Measurements from ENCODE around the gene MAPKAP1. TPM values are rescaled to one million over a fixed set of nuclear protein-coding genes. Genes with fewer than 3 reads are reported as not detected.

The MAPKAP1 gene
- total RNA-seq, 2 experiments from 2014 or later: 66.2 to 78.8 TPM

GRCh38 chr9:125637241-125637640 is 69.8 kb downstream of the MAPKAP1 start:
- no TSS peak for BruUV-seq (replicated peaks)
- no peaks in the 10 kb centered on the region for H3K9me3 ChIP-seq (ENCODE audit: low read length)
- DNase-seq (ENCODE audit: low spot score): no peak
- no peaks in the 10 kb centered on the region; the same call in 1 of the 2 replicates for H3K79me2 ChIP-seq (ENCODE audit: insufficient read depth, low read depth, low read length)
- POLR2A ChIA-PET: no interaction called here
- TF ChIP-seq EZH2phosphoT487 (IDR thresholded peaks at IDR 0.05; ENCODE audit: borderline replicate concordance, low read depth, low read length): no peak
- TF ChIP-seq, protein P1, sequence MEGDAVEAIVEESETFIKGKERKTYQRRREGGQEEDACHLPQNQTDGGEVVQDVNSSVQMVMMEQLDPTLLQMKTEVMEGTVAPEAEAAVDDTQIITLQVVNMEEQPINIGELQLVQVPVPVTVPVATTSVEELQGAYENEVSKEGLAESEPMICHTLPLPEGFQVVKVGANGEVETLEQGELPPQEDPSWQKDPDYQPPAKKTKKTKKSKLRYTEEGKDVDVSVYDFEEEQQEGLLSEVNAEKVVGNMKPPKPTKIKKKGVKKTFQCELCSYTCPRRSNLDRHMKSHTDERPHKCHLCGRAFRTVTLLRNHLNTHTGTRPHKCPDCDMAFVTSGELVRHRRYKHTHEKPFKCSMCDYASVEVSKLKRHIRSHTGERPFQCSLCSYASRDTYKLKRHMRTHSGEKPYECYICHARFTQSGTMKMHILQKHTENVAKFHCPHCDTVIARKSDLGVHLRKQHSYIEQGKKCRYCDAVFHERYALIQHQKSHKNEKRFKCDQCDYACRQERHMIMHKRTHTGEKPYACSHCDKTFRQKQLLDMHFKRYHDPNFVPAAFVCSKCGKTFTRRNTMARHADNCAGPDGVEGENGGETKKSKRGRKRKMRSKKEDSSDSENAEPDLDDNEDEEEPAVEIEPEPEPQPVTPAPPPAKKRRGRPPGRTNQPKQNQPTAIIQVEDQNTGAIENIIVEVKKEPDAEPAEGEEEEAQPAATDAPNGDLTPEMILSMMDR (conservative IDR thresholded peaks at IDR 0.05; ENCODE audit: low read length): no peak
- H3K4me2 ChIP-seq (ENCODE audit: low read length): no peak overlapping the region
- H2AFZ ChIP-seq (ENCODE audit: low read length): no peak overlapping the region
- no peak overlapping the region for H3K4me3 ChIP-seq (ENCODE audit: low read depth, low read length, poor library complexity, severe bottlenecking)
- H3K36me3 ChIP-seq (ENCODE audit: insufficient read depth, low read length): no peaks in the 10 kb centered on the region
- H3K9me2 ChIP-seq (ENCODE audit: insufficient read depth, low read length): no peaks in the 10 kb centered on the region
- peaks cover 33% of the 10 kb centered on the region for H3K4me1 ChIP-seq (ENCODE audit: insufficient read depth, low read length, poor library complexity, severe bottlenecking)
- H4K20me1 ChIP-seq (ENCODE audit: insufficient read depth, low read length): peaks cover 34% of the 10 kb centered on the region
- intact Hi-C loops (cut with micrococcal nuclease; ENCODE audit: unreplicated experiment): no loop called here
- CTCF ChIA-PET (ENCODE audit: unreplicated experiment): no interaction called here
- no peak overlapping the region for H3K27ac ChIP-seq (ENCODE audit: low read depth, low read length, poor library complexity, severe bottlenecking)

DNA sequence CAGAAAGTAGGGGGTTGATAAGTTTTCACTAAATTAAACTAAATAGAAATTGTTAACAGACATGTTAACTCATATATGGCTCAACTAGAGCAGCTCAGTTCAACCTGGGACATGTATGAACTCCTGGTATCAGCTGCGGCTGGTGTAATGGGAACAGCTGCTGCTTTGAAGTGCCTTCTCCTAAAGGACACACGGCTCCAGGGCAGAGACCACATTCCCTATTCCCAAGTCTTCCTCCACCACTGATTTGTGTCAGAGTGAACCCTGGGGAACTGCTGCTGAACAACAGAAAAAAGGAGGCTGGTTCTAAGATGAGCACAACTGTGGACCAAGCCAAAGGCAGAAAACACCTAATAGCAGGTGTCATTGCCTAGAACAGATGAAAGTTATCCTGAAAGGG is 71.1 kb downstream of the MAPKAP1 start:
- Histone ChIP-seq H4K20me1 (ENCODE audit: insufficient read depth, low read length) (peaks cover 40% of the 10 kb centered on the region), H2AFZ (ENCODE audit: low read length) (no peak overlapping the region), H3K9me2 (ENCODE audit: insufficient read depth, low read length) (no peaks in the 10 kb centered on the region), H3K4me1 (ENCODE audit: insufficient read depth, low read length, poor library complexity, severe bottlenecking) (peaks cover 46% of the 10 kb centered on the region), H3K79me2 (ENCODE audit: insufficient read depth, low read depth, low read length) (peaks cover 3% of the 10 kb centered on the region; the same call in 1 of the 2 replicates), H3K36me3 (ENCODE audit: insufficient read depth, low read length) (no peaks in the 10 kb centered on the region), H3K27ac (ENCODE audit: low read depth, low read length, poor library complexity, severe bottlenecking) (no peak overlapping the region), H3K9me3 (ENCODE audit: low read length) (no peaks in the 10 kb centered on the region), H3K4me2 (ENCODE audit: low read length) (no peak overlapping the region), H3K4me3 (ENCODE audit: low read depth, low read length, poor library complexity, severe bottlenecking) (no peak overlapping the region)
- CTCF ChIA-PET (ENCODE audit: unreplicated experiment): no interaction called here
- BruUV-seq (replicated peaks): no TSS peak
- DNase-seq (ENCODE audit: low spot score): no peak
- TF ChIP-seq EZH2phosphoT487 (IDR thresholded peaks at IDR 0.05; ENCODE audit: borderline replicate concordance, low read depth, low read length): no peak
- TF ChIP-seq, protein P1 (conservative IDR thresholded peaks at IDR 0.05; ENCODE audit: low read length): no peak
- intact Hi-C loops (cut with micrococcal nuclease; ENCODE audit: unreplicated experiment): no loop called here
- POLR2A ChIA-PET: interaction anchor here (1.7 kb wide), 1 partner anchor 22 kb away, joined by 4 read pairs; no protein-coding TSS in a partner anchor

DNA sequence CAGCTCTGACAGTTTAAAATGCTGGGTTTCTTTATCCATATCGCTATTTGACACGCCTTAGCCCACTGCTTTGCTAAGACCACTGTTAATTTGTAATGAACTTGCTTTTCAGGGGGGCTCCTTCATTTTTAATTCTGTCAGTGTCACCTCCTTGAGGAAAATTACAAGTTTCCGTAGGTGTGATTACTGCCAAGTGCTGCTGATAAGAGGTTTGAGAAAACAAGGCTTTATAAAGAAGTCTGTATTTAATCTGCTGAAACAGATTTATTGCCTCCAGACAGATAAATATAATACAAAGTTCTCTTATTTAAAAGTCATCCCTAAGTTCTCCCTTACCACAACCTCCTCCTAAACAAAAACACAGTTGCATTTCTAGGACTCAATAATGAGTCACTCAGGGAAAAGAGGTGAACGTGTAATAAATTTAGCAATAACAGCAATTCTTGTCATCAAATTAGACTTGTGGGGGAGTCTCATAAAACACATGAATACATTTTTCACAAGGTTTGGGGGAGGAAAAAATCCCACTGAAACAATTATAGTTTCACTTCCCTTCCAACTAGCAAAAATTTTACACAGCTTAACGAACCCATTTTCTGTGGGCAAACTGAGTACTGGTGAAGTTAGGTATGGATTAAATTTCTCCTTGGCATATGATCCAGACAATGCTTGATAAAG is 72.8 kb downstream of the MAPKAP1 start:
- Histone ChIP-seq H3K9me3 (ENCODE audit: low read length) (no peaks in the 10 kb centered on the region), H3K4me2 (ENCODE audit: low read length) (peak overlapping the region; percentile 52)
- POLR2A ChIA-PET: no interaction called here

More for the DNA sequence above, 72.8 kb downstream of the MAPKAP1 start:
- no peak overlapping the region for H3K27ac ChIP-seq (ENCODE audit: low read depth, low read length, poor library complexity, severe bottlenecking)
- no peak overlapping the region for H2AFZ ChIP-seq (ENCODE audit: low read length)
- CTCF ChIA-PET (ENCODE audit: unreplicated experiment): no interaction called here
- H4K20me1 ChIP-seq (ENCODE audit: insufficient read depth, low read length): peaks cover 40% of the 10 kb centered on the region
- TF ChIP-seq EZH2phosphoT487 (IDR thresholded peaks at IDR 0.05; ENCODE audit: borderline replicate concordance, low read depth, low read length): no peak
- TF ChIP-seq, protein P1 (conservative IDR thresholded peaks at IDR 0.05; ENCODE audit: low read length): no peak
- no TSS peak for BruUV-seq (replicated peaks)
- no peak overlapping the region for H3K4me3 ChIP-seq (ENCODE audit: low read depth, low read length, poor library complexity, severe bottlenecking)
- peaks cover 50% of the 10 kb centered on the region for H3K4me1 ChIP-seq (ENCODE audit: insufficient read depth, low read length, poor library complexity, severe bottlenecking)
- peak; percentile 33 for DNase-seq (ENCODE audit: low spot score)
- intact Hi-C loops (cut with micrococcal nuclease; ENCODE audit: unreplicated experiment): loop anchor here (5.0 kb wide), 3 partner anchors 77 to 227 kb away; no protein-coding TSS in a partner anchor
- H3K9me2 ChIP-seq (ENCODE audit: insufficient read depth, low read length): no peaks in the 10 kb centered on the region
- peaks cover 3% of the 10 kb centered on the region; the same call in 1 of the 2 replicates for H3K79me2 ChIP-seq (ENCODE audit: insufficient read depth, low read depth, low read length)
- H3K36me3 ChIP-seq (ENCODE audit: insufficient read depth, low read length): no peaks in the 10 kb centered on the region
